ENCODE measurements around the gene RBBP8NL.

Gene RBBP8NL

DNA sequence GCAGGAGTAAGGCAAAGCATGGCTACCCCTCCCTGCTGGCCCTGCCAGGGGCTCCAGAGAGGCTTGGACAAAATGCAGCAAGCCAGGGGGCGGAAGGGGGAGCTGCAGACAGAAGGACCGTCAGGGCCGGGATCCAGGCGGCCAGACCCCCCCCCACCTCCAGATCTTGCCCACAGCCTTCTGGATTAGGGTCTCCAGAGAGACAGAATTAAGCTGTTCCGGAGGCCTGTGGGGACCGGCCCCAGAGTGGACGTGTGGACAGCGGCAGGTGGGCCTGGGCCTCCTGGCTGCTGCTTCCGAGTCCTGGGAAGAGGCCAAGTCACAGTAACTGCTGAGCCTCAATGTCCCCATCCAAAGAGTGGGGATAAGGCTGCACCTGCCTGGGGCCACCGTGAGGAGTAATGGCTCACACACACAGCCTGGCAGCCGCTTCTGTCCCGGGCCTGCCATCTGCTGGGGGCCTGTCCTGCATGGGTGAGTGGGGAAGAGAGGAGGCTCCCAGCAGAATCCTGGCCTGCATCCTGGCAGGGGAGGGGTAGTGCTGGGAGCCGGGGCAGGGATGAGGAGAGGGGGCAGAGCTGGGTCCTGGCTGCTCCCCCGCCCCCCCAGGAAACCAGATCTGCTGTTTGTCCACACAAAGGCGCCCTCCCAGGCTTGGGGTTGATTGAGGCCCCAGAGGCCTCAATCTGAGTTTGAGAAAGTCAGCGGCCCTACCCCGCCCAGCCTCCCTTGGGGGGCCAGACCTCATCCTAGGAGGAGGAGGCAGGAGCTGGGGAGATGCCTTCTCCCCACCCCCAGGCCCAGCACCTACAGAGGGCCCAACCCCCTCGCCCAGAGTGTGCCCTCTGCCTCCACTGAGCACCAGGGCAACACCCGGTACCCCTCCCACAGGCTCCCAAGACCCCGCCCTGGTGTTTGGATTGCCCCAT lies 64.1 kb downstream of the RBBP8NL start:
- no peak for DNase-seq (ENCODE audit: low read depth, low spot score)

DNA sequence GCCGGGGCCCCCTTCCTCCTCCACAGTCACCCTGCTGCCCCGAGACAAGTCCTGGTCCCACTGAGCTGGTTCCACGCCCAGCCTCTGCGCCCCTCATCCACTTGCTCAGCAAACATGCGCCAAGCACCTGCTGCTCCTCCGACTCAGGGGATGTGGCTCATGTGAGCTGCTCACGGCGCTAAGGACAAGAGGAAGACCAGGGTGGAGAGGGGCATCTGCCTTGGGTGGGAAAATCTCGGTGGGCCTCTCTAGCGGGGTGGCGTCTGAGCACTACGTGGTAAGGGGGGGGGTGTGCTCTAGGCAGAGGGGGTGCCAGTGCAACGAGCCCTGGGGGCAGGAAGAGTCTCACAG lies 64.8 kb downstream of the RBBP8NL start:
- DNase-seq (ENCODE audit: low read depth, low spot score) = no peak

DNA sequence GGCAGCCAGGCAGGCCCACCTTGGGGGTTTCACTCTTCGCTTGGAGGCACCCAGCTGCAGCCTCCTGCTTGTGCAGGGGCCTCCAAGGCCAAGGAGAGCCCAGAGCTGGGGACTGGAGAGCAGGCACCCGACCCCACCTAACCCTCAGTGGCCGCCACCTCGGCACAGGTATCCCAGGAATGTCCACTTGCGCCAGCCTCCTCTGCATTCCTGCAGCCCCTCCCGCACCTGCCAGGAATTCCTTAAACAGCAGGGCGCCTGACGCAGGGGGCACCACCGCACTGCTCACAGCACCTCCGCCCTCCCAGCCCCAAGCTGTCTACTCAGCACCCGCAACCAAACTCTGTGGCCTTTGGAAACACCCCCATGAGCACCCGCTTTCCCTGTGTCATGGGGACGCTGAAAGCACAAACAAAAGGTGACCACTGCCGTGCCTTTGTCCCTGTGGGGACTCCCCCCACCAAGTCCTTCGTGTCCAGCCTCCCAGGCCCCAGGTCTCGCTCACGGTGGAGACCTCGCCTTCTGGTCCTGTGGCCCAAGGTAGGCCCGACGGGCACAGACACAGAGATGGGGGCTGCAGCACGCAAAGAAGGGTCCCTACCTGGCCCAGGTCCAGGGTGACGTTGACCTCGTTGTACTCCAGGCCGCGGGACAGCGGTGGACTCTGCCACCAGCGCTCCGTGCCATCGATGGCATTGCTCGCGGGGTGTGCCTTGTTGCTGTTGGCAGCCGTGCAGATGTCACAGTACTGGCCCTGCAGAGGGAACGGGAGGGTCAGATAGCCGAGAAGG lies 65.3 kb downstream of the RBBP8NL start:
- DNase-seq (ENCODE audit: low read depth, low spot score) = no peak

DNA sequence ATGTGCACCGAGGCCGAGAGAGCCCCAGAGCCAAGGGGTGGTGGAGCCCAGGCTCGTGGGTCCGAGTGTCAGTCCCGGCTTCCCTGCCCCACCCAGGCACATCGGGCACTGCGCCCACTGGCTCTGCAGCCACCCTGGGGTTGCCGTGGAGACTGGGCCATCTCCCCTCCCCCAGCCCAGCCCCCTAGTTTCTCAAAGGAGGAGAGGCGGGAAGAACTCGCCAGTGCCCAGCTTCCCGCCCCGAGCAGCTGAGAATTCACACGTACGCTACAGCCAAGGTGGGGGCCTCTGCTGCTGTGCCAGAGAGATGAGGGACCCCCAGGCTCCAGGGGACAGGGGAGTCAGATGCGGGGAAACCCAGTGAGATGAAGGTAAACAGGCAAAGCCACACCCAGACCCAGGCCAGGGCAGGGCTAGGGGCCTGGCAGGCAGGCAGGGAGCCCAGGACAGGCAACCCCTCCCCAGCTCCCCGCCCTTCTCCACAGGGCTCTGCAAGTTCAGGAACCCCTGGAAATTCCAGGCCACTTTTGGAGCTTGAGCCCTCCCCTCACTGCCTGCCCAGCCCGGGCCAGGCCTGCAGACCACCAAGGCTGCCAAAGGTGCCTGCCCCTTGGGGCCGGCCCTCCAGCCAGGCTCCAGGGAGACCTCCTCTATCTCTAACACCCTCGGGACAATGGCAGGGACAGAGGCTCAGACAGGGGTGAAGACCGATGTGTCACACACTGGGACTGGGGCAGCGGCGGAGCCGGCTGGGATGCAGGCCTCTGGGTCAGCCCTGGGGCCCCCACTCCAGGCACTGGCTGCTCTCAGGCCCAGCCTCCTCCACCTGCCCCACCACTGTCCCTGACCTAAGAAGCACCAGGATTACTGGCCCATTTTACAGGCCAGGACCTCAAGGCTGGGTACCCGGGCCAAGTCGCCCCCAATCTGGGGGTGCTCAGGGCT lies 66.2 kb downstream of the RBBP8NL start:
- no peak for DNase-seq (ENCODE audit: low read depth, low spot score)

Measured in astrocyte of the hippocampus (primary cell).